Transverse colon (tissue), 4 donors: ENCODE measurements around the gene LRRK2. TPM values are rescaled to one million over a fixed set of nuclear protein-coding genes. Genes with fewer than 3 reads are reported as not detected.

Experiments
- DNase-seq: peaks from one replicate; pipeline ENCODE4 v3.0.0-alpha.2; 2019
- H3K27ac ChIP-seq, 4 donors: fragments of 200-600 bp; sonication (generic); 2 replicates each; pipeline ENCODE4 v1.5.1; 2016 to 2018; ENCODE audit warnings: inconsistent platforms in 4 of 4
- H3K27me3 ChIP-seq: fragments of 200-600 bp; sonication (generic); 2 replicates; pipeline ENCODE4 v1.5.1; 2017; ENCODE audit warnings: inconsistent platforms
- H3K36me3 ChIP-seq, 4 donors: fragments of 200-600 bp; sonication (generic); 2 replicates each; pipeline ENCODE4 v1.5.1; 2017 to 2019; ENCODE audit warnings: inconsistent platforms in 4 of 4
- H3K4me1 ChIP-seq, 4 donors: fragments of 200-600 bp; sonication (generic); 2 replicates each; pipeline ENCODE4 v1.5.1; 2017 to 2020; ENCODE audit warnings: inconsistent platforms in 4 of 4
- H3K4me3 ChIP-seq, 4 donors: fragments of 200-600 bp; sonication (generic); 1 replicate in 1 of 4; 2 replicates in 3 of 4; pipeline versions ENCODE4 v1.5.1 to v1.6.1; 2017 to 2019; ENCODE audit warnings: inconsistent platforms in 4 of 4
- H3K9me3 ChIP-seq, 2 donors: fragments of 200-600 bp; sonication (generic); 2 replicates each; pipeline ENCODE4 v1.5.1; 2017 to 2019; ENCODE audit warnings: inconsistent platforms in 2 of 2
- EP300 ChIP-seq: sonication (generic); formaldehyde crosslinking; IDR thresholded peaks from one replicate; pipeline ENCODE4 v1.6.1; 2017; ENCODE audit warnings: antibody characterized with exemption, low read depth
- POLR2A ChIP-seq: fragments of 450-650 bp; IDR thresholded peaks from one replicate; pipeline ENCODE4 v1.6.1; 2016; ENCODE audit warnings: antibody characterized with exemption, mild to moderate bottlenecking, moderate library complexity
- POLR2AphosphoS5 ChIP-seq, 3 donors: sonication (generic); formaldehyde crosslinking; IDR thresholded peaks; one replicate each; pipeline ENCODE4 v1.6.1; 2016; ENCODE audit warnings: antibody characterized with exemption in 3 of 3
- WGBS, 2 donors: methylation state at CpG; one replicate each; pipeline ENCODE4 v1.1.5; 2018; ENCODE audit warnings: low coverage in 1 of 2; 5-methylcytosine and 5-hydroxymethylcytosine counted together
- in situ Hi-C, 4 donors: fragments of 200-750 bp; cut with MboI; loops; one replicate each; pipeline versions ENCODE4 v1.15.0 to v1.15.1; 2017; ENCODE audit warnings: low sequenced_read_pairs in 3 of 4, low pct_ligation_motif_present in 1 of 4, low pct_unique_long_range_greater_than_20kb in 1 of 4
- intact Hi-C: fragments of 100-400 bp; cut with DNase I; formaldehyde crosslinking; loops from one replicate; pipeline ENCODE4 v1.15.1; 2023; ENCODE audit warnings: low total_unique reads
- total RNA-seq, 4 donors: library from RNA; depleted of rRNA; stranded (reverse); fragments of >200 nt; gene quantifications; one replicate each; pipeline ENCODE4 v1.1.0, GENCODE V29; 2016
- TF ChIP-seq, protein P1 (sequence below), 5 experiments: fragments of 200-600 bp in 3 of 5; fragments of 450-650 bp in 2 of 5; sonication (generic) in 3 of 5; IDR thresholded peaks; 1 replicate in 2 of 5; 2 replicates in 3 of 5; pipeline ENCODE4 v1.5.1; 2016 to 2017; ENCODE audit warnings: antibody characterized with exemption in 5 of 5, inconsistent platforms in 3 of 5, mild to moderate bottlenecking in 2 of 5, moderate library complexity in 1 of 5

The LRRK2 gene
- total RNA-seq, 4 donors from 2014 or later: 1.9 to 30.8 (median 7.9) TPM

- intact Hi-C loops: no loop called here
- no peaks in the 10 kb centered on the region for H3K36me3 ChIP-seq
- no peaks in the 10 kb centered on the region for H3K27me3 ChIP-seq
- TF ChIP-seq EP300: no peak
- TF ChIP-seq POLR2AphosphoS5 (IDR thresholded peaks at IDR 0.05): no peak
- TF ChIP-seq, protein P1, sequence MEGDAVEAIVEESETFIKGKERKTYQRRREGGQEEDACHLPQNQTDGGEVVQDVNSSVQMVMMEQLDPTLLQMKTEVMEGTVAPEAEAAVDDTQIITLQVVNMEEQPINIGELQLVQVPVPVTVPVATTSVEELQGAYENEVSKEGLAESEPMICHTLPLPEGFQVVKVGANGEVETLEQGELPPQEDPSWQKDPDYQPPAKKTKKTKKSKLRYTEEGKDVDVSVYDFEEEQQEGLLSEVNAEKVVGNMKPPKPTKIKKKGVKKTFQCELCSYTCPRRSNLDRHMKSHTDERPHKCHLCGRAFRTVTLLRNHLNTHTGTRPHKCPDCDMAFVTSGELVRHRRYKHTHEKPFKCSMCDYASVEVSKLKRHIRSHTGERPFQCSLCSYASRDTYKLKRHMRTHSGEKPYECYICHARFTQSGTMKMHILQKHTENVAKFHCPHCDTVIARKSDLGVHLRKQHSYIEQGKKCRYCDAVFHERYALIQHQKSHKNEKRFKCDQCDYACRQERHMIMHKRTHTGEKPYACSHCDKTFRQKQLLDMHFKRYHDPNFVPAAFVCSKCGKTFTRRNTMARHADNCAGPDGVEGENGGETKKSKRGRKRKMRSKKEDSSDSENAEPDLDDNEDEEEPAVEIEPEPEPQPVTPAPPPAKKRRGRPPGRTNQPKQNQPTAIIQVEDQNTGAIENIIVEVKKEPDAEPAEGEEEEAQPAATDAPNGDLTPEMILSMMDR (IDR thresholded peaks at IDR 0.05): no peak
- no peak for TF ChIP-seq POLR2A
- 89 to 100% methylated on average over 1 to 4 of the region's 4 CpGs for WGBS, 2 donors
- H3K4me3 ChIP-seq: no peak overlapping the region
- no peak overlapping the region for H3K27ac ChIP-seq
- no peaks in the 10 kb centered on the region for H3K4me1 ChIP-seq
- in situ Hi-C loops: no loop called here
- no peaks in the 10 kb centered on the region for H3K9me3 ChIP-seq
- no peak for DNase-seq
Observed at GRCh38 chr12:40198601-40199000, 26.2 kb upstream of the LRRK2 start.

- Histone ChIP-seq H3K36me3 (no peaks in the 10 kb centered on the region), H3K27me3 (no peaks in the 10 kb centered on the region), H3K27ac (no peak overlapping the region), H3K9me3 (no peaks in the 10 kb centered on the region), H3K4me1 (no peaks in the 10 kb centered on the region), H3K4me3 (no peak overlapping the region)
- WGBS, 2 donors: 13 to 22% methylated on average over 1 of the region's 1 CpG
- DNase-seq: no peak
- intact Hi-C loops: no loop called here
- in situ Hi-C loops: no loop called here
- no peak for TF ChIP-seq POLR2A
- TF ChIP-seq, protein P1 (IDR thresholded peaks at IDR 0.05): no peak
- TF ChIP-seq POLR2AphosphoS5 (IDR thresholded peaks at IDR 0.05): no peak
- no peak for TF ChIP-seq EP300
Observed at GRCh38 chr12:40202095-40203059, 22.4 kb upstream of the LRRK2 start.

DNA sequence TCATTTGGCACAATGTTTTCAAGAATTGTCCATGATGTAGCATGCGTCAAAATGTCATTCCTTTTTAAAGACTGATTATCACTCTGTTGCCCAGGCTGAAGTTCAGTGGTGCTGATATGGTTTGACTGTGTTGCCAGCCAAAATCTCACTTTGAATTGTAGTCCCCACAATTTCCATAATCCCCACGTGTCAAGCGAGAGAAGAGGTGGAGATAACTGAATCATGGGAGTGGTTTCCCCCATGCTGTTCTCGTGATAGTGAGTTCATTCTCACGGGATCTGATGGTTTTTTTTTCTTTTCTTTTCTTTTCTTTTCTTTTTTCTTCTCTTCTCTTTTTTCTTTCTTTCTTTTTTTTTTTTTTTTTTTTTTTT lies 21.8 kb upstream of the LRRK2 start:
- Histone ChIP-seq H3K4me3 (no peak overlapping the region), H3K4me1 (no peaks in the 10 kb centered on the region), H3K9me3 (no peaks in the 10 kb centered on the region), H3K36me3 (no peaks in the 10 kb centered on the region), H3K27me3 (no peaks in the 10 kb centered on the region), H3K27ac (no peak overlapping the region)
- TF ChIP-seq, protein P1 (IDR thresholded peaks at IDR 0.05): no peak
- TF ChIP-seq POLR2A (no peak), POLR2AphosphoS5 (IDR thresholded peaks at IDR 0.05) (no peak), EP300 (no peak)
- intact Hi-C loops (no loop called here), in situ Hi-C loops (no loop called here)
- DNase-seq: no peak
- 64 to 69% methylated on average over 5 of the region's 5 CpGs for WGBS, 2 donors

- no peak for DNase-seq
- Histone ChIP-seq H3K4me1 (peaks cover 0 to 5% (median 0%) of the 10 kb centered on the region in 4 donors), H3K27ac (no peak overlapping the region), H3K9me3 (no peaks in the 10 kb centered on the region), H3K36me3 (no peaks in the 10 kb centered on the region), H3K4me3 (no peak overlapping the region), H3K27me3 (no peaks in the 10 kb centered on the region)
- TF ChIP-seq POLR2A (no peak), POLR2AphosphoS5 (IDR thresholded peaks at IDR 0.05) (no peak), EP300 (no peak)
- TF ChIP-seq, protein P1 (IDR thresholded peaks at IDR 0.05): no peak
- in situ Hi-C loops (no loop called here), intact Hi-C loops (no loop called here)
- WGBS, 2 donors: 94 to 95% methylated on average over 3 of the region's 3 CpGs
Observed at GRCh38 chr12:40204337-40204736, 20.5 kb upstream of the LRRK2 start.
